Putamen (tissue), 1 donor: ENCODE measurements around the gene NAALADL1.
A peak's percentile ranks its signal among the peaks of the same experiment; 100 is the strongest.

Experiments used
- DNase-seq: peaks from one replicate; pipeline ENCODE4 v3.0.0-alpha.2; 2016; ENCODE audit warnings: low spot score

The NAALADL1 gene, protein sequence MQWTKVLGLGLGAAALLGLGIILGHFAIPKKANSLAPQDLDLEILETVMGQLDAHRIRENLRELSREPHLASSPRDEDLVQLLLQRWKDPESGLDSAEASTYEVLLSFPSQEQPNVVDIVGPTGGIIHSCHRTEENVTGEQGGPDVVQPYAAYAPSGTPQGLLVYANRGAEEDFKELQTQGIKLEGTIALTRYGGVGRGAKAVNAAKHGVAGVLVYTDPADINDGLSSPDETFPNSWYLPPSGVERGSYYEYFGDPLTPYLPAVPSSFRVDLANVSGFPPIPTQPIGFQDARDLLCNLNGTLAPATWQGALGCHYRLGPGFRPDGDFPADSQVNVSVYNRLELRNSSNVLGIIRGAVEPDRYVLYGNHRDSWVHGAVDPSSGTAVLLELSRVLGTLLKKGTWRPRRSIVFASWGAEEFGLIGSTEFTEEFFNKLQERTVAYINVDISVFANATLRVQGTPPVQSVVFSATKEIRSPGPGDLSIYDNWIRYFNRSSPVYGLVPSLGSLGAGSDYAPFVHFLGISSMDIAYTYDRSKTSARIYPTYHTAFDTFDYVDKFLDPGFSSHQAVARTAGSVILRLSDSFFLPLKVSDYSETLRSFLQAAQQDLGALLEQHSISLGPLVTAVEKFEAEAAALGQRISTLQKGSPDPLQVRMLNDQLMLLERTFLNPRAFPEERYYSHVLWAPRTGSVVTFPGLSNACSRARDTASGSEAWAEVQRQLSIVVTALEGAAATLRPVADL

DNA sequence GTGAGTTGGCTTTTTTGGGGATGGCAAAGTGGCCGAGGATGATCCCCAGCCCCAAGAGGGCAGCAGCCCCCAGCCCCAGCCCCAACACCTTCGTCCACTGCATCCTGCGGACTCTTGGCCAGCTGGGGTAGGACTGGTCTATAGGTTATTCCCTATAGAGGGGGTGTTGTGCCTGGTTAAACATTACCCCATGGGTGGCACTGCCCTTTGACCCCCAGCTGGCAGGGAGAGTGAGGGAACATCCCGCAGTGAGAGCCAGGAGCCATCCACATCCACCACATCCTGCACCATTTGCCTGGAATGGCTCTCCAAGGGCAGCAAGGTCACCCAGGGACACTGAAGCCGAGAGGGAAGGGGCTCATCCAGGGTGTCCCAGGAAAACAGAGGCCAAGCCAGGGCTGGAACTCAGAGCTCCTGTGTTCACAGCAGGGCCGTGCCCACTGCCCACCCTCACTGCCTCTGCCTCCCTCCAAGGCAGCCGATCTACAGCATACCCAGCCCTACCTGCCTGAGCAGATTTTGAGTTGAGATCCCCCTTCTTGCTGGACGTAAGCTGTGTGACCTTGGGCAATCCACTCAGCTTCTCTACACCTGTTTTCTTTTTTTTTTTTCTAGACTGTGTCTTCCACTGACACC is at the start of gene NAALADL1:
Gene NAALADL1 (minus strand): TSS at position 135 of the 636 bp plus-strand sequence. CDS start 32 bp downstream, at position 103.
- no peak for DNase-seq

DNA sequence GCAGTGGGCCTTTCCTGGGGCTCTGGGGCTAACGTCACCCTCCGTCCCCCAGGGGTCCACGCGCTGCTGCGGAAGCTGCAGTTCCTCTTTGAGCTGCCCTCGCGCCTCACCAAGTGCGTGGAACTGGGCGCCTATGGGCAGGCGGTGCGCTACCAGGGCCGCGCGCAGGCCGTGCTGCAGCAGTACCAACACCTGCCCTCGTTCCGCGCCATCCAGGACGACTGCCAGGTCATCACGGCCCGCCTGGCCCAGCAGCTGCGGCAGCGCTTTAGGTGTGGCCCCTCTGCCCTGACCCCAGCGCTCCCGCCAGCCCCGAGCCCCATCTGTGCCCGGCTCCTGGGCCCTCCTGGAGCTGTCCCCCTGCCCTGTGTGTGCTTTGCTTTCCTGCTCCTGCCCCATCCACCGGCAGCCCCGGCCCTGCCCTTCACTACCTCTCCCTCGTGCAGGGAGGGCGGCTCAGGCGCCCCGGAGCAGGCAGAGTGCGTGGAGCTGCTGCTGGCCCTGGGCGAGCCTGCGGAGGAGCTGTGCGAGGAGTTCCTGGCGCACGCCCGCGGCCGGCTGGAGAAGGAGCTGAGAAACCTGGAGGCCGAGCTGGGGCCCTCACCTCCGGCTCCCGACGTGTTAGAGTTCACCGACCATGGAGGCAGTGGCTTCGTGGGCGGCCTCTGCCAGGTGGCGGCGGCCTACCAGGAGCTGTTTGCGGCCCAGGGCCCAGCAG is 49.6 kb upstream of the NAALADL1 start:
- no peak for DNase-seq

DNA sequence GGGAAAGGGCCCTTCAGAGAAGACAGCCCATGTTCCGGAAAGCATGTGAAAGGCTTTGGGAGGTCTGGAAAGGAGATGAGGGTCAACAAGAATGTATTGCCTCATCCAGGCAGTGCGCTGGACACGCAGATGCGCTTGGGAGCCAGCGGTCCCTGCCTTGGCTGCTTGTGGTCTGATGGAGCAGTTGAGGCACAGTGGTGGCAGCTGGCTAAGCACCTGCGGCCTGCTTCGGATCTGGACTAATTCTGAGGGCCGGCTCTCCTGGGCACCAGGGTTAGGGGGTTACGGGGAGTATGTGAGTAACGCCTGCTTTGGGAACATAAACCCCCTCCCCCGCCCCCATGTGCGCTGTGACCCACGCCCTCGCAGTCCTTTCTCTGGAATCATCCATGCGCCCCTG is 48.7 kb upstream of the NAALADL1 start:
- no peak for DNase-seq

DNA sequence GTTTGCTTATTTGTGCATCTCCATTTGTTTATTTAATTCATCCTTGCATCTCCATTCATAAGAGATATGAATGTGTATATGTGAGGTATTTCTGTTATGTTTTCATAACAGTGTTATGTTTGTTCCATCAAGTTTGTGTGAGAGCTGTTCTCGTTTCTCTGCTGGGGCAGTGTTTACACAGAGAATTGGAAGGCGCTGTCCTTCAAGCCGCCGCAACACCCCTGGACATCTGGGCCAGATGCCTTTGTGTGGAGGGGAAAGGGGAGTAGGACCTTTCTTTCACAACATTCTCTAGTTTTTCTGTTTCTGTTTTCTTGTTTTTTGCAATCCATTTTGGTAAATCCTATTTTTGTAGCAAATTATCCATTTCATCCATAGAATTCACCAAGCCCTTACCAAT is 46.3 kb upstream of the NAALADL1 start:
- DNase-seq, result no peak

DNA sequence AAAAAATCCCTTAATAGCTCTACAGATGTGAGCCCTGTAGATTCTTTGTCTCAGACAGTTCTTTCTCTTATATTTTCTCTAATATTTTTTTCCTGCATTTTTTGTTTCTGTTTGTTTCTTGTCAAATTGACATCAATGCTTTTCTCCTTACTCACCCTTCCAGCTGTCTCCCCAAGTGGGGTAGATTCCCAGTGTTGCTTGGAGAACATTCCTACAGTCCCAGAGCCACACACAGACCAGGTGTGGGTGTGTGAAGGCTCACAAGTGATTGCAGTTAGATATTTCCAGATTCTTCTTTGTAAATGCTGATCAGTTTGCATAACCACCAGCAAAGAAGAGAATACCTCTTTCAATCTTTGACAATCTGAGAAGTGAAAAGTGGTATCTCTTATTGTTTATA is 45.1 kb upstream of the NAALADL1 start:
- no peak for DNase-seq

DNA sequence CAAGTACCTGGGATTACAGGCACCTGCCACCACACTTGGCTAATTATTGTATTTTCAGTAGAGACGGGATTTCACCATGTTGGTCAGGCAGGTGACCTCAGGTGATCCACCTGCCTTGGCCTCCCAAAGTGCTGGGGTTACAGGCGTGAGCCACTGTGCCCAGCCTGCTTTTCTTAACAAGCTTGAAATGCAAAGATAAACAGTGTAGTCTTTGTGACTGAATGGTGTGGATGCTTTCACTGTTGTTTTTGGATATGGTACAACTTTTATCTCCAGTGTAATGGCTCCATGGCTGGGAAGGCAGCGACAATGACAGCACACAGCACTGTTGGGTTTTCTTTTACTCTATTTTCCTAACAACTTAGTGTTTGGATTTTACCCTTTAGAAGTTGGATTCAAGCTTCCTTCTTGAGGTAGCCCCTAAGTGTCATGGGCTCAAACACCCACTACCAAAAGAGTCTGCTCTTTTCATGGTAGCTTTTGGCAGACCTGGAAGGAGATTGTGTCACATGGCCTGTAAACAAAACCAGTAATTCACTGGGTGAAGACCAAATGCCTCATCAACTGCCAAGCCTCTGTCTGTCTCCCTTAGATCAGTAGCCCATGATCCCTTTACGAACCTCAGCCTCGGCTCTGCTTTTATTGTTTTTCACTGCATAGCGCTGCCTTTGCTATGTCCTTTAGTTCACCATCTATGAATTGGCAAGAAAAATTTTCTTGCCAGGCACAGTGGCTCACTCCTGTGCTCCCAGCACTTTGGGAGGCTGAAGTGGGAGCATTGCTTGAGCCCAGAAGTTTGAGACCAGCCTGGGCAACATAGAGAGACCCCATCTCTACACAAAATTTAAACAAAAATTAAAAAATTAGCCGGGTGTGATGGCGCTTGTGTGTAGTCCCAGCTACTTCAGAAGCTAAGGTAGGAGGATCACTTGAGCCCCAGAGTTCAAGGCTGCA is 44.1 kb upstream of the NAALADL1 start:
- DNase-seq, result peak; percentile 78

DNA sequence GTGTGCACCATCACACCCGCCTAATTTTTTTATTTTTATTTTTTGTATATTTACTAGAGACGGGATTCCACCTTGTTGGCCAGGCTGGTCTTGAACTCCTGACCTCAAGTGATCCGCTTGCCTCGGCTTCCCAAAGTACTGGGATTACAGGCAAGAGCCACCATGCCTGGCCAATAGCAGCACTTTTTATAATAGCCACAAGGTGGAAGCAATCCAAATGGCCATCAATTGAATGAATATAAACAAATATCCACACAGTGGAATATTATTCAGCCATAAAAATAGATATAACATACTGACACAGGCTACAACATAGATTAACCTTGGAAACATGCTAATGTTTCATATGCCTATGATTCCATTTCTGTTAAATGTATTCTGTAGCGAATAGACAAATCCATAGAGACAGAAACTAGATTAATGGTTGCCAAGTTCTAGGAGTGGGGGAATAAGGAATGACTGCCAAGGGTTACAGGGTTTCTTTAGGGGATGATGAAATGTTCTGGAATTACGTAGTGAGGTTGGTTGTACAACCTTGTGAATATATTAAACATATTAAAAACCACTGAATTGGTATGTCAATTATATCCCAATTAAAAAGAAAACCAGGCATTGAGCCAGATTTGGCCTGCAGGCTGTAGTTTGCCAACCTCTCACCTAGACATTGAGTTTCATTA is 42.5 kb upstream of the NAALADL1 start:
- DNase-seq, result no peak

DNA sequence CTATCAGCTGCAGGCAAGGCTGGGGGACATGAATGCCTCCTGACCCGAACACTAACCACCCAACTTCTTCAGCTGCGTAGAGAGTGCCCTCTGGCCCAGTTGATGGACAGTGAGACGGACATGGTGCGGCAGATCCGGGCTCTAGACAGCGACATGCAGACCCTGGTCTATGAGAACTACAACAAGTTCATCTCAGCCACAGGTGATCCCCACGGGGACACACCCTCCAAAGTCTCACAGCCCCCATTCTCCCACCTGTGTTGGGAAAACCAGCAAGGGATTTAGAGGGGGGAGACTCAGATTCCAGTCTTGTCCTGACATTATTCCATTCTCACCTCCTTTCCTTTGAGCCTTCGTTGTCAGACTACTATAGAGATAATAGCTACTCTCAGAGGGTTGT is 38.6 kb upstream of the NAALADL1 start:
- DNase-seq, result no peak

DNA sequence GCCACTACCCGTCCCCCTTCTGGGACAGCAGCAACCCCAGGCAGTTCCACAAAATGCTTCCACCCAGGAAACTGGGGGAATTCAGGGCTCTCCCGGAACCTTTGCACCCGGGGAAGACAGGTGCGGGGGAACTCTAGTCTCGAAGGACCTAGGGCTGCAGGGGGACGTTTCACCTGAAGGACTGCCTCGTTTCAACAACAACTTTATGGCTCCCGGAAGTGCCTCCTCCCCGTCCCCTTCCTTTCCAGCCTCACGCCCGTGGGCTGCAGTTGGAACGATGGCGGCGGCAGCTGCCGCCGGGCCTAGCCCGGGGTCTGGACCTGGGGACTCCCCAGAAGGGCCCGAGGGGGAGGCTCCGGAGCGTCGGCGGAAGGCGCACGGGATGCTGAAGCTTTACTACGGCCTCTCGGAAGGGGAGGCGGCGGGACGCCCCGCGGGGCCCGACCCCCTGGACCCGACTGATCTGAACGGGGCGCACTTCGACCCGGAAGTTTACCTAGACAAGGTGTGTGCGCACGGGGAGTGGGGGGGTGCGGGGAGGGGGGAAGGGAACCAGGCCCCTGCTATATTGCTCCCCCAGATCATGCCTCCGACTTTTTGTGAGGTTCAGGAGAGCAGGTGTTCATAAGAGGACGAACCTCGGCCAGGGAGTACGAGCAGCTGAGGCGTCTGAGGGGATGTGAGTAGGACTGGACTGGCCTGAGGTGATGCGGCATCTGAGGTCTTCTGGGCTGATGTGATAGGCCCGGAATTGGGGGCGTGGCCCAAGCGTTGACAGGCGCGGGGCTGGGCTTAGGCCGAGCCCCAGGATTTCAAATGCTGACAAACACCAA is 37.8 kb upstream of the NAALADL1 start, which contains the start of gene VPS51:
Gene VPS51 (plus strand): TSS at position 241 of the 833 bp plus-strand sequence. CDS start 37 bp downstream, at position 278.
- DNase-seq, result peak; percentile 89

DNA sequence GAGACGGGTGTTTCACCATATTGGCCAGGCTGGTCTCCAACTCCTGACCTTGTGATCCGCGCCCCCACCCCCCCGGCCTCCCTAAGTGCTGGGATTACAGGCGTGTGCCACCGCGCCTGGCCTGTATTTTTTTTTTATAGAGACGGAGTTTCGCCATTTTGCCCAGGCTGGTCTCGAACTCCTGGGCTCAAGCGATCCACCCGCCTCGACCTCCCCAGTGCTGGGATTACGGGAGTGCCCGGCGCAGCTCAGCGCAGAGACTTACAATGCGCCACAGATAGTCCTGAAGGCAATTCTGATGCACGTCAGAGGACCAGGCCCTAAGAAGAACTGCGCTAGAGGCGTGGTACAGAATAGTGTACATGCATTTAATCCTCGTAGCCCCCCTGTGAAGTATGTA is 37.1 kb upstream of the NAALADL1 start:
- DNase-seq, result no peak

DNA sequence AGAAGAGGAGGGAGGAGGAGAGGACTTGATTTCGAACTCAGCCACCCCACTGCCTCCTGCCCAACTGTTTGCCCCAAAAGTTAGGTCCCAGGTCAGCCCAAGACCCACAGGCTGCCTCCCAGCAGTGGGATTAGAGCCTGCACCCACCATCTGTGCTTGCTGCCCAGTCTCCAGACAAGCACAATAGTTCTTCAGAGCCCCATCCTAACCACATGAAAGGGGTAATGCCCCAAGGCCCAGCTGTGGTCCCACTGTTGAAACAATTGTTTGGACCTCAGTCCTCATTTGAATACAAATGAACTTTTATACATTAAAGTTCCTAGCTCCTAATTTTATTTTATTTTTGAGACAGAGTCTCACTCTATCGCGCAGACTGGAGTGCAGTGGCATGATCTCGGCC is 32.3 kb upstream of the NAALADL1 start:
- DNase-seq, result peak; percentile 74

DNA sequence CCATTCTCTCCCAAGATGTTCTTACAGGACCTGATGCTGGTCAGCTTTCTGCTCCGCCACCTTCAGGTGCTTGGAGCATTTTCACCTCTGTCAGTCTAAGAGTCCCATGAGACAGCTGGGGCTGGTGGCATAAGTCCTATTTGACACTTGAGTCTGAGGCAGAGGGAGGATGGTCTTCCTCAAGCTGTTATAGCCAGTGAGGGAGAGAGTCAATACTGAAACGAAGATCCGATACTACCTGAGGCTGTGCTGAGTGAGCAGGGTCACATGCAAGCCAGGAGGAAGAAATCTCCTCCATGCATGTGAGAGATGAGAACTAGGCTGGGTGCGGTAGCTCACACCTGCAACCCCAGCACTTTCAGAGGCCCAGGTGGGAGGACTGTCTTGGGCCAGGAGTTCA is 31.3 kb upstream of the NAALADL1 start:
- no peak for DNase-seq

DNA sequence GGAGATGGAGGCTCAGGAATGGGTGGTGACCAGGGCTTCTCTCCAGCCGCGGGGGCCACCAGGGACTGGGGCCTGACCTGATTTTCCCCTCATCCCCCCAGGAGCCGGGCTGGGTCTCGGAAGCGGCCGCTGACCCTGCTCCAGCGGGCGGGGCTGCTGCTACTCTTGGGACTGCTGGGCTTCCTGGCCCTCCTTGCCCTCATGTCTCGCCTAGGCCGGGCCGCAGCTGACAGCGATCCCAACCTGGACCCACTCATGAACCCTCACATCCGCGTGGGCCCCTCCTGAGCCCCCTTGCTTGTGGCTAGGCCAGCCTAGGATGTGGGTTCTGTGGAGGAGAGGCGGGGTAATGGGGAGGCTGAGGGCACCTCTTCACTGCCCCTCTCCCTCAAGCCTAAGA is 29.5 kb upstream of the NAALADL1 start:
- DNase-seq, result no peak

DNA sequence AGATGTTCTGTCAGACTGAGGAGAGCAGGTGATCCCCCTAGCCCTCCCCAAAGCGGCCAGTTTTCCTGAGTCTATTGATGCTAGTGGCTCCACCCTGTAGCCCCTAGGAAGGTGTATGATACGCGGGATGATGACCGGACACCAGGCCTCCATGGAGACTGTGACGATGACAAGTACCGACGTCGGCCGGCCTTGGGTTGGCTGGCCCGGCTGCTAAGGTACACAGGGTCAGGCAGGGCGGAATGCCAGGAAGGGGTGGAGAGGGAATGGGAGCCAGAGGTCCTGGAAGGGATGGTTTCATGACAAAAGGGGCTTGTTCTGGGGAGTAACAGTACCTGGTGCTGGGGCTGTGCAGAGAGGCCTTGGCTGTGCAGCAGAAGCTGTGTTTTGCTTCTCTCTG is 28.9 kb upstream of the NAALADL1 start:
- no peak for DNase-seq

DNA sequence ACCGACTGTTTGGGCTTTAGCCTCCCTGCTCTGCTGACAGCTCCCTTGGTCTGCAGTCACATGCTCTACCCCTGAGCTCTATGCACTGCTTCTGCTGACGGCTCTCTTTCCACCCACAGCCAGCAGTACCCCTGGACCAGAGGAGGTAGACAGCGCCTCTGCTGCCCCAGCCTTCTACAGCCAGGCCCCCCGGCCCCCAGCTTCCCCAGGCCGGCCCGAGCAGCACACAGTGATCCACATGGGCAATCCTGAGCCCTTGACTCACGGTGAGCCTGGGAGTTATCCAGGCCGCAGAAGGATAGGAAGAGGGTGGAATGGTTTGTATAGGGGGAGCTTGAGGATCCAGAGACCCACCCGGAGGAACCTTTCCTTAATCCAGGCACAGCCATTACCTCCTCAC is 28.5 kb upstream of the NAALADL1 start:
- no peak for DNase-seq

DNA sequence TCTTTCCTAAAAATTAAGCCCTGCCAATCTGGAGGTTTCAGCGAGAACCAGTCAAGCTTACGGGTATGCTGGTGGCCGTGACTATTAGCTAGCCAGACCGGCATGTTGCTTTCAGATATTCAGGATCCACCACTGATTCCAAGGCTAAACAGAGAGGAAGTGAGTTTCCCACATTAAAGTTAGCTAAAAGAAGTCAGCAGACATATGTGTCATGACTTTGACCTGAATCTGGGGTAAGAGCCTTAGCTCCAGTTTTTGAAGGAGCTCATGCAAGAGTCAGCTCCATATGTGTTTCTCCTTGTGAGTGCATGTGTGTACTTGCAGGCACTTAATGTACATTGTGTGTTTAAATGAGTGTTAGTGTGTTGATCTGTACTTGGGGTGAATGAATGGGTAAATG is 27.1 kb upstream of the NAALADL1 start:
- DNase-seq, result no peak

DNA sequence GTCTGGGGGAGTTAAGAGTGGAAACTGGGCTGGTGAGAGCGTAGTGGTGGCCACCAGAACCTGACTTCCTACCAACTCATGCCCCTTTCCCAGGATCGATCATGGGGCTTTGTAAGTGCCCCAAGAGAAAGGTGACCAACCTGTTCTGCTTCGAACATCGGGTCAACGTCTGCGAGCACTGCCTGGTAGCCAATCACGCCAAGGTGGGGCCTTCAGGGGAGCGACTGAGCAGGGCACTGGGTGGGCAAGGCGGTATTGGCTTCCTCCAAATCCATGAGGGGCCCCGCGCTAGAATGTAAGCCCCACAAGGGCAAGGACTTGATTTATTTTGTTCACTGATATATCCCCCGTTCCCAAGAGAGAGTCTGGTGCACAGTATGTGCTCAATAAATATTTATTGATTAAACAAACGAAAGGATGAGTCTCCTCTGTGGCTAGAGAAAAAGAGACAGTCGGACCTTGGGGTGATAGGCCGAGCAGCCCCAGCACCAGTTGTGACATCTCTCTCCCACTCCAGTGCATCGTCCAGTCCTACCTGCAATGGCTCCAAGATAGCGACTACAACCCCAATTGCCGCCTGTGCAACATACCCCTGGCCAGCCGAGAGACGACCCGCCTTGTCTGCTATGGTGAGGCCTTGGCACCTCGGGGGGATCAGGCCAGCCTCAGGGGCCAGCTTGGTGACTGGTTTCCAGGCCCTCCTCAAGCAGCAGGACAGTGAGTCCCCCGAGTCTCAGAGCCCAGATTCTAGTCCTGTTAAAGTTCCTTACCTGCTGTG is 26.4 kb upstream of the NAALADL1 start:
- DNase-seq, result no peak

DNA sequence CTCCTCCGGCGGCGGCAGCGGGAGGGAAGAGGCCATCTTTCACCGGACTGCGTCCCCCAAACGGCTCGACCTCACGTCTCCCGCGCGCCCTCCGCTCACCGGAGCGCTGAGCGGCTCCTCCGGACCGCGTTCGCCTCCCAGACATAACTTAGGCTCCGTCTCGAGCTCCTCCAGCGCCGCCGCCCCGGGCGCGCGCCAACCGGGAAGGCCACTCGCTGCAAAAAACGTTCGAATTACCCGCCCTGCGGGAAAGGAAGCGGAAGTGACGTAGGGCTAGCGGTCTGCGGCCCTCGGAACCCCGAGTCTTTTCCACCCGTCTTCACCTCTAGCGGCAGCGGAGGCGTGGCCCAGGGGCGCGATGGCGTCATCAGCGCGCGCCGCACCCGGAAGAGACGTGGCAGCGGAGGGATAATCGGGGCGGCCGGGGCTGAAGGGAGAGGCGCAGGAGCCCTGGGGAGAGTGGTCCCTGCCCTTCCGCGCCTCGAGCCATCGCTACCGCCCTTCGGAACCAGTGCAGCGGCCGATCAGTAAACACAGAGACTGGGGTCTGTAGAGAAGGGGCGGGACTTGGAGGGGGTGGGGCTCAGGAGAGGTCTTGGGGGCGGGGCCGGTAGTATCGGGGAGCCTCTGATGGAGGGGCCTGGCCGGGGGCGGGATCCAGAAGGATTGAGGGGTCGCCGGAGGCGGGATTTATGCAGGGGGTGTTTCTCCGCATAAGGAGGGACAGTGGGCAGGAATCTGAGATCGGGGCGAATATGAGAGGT is 25.7 kb upstream of the NAALADL1 start, which contains the start of the genes CDCA5 and ZFPL1:
Gene CDCA5 (minus strand): TSS at position 207 of the 764 bp plus-strand sequence. CDS start 62 bp downstream, at position 145.
Gene ZFPL1 (plus strand): TSS at position 389 of the 764 bp plus-strand sequence. CDS start 477 bp downstream, outside the sequence.
- peak; percentile 94 for DNase-seq
